ENCODE results near the gene ACKR2. TPM values are rescaled to one million over a fixed set of nuclear protein-coding genes. Genes with fewer than 3 reads are reported as not detected.
"Not testable (repeated sequence)": the region's sequence is repeated elsewhere in the genome, so short reads cannot be mapped to it uniquely, and the experiment has no call there.

Gene ACKR2
- total and polyA plus RNA-seq, 5 donors, result 1.2 to 2.4 (median 1.5) TPM

DNA sequence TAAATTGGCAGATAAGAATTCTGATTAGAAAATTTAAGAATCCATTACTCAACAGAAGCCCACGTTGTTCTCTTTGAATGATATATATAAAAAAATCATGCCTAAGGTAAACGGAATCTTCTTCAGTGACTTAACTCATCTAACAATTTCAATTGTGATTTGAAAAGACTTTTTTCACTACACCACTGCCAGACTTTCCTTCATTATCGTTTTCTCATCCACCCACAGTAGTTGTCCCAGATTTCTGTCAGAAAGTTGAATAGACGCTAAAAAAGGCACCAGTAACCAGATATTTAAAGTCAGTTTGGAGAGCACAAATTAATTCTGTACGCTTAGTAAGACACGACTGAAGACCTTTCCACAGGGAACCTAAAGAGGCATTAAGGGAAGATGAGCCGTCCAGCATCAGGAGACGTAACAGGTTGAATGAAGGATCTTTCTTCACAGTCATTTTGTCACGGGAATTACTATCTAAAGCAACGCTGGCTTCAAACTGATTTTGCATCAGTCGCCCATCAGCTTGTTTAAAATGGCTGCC, 6.3 kb upstream of the ACKR2 start:
- ATAC-seq, result no peak
- intact Hi-C loops (cut with DNase I), result no loop called here

DNA sequence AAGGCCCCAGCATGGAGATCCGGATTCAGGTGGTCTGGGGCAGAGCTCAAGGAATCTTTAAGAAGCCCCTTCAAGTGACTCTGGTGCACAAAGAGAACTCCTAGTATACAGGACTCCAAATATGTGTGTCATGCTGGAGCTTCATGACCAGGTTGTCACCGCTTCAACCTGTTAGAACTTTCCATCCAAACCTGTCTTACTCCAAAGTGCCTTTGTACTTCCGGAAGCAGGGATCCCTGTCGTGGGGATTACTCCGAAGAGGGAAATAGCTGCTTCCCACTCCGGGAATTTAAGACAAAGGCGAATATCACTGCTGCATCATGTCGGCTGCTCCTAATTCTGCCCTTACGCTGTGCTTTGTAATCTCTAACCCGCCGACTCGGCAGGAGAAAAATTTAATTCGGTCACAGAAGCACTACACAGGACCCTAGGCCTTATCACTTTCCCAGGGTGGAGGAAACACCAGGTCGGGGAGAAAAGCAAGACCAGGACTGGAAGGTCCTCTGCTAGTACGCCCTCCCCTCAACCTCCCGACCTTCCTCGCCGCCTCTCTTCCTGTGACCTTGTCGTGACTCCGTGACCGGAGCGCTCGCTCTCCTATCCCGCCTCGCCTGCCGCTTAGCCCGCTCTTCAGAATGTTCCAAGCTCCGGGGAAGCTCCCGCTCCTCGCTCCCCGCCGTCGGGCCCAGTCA, 5.7 kb upstream of the ACKR2 start:
- Histone ChIP-seq H3K9me3 (ENCODE audit: control insufficient read depth, low read length) (no peaks in the 10 kb centered on the region), H3K4me3 (ENCODE audit: low read length) (peak overlapping the region; percentile 74), H3K27ac (ENCODE audit: low read length) (peak overlapping the region; percentile 82), H3K27me3 (ENCODE audit: control insufficient read depth, insufficient read depth) (no peaks in the 10 kb centered on the region), H3K4me1 (ENCODE audit: control insufficient read depth, insufficient read depth, low read length) (peaks cover 5% of the 10 kb centered on the region)
- DNase-seq (peak; percentile 50 to 78 (median 69)), ATAC-seq (peak; percentile 64 to 73)
- under 1% methylated on average over 33 of the region's 33 CpGs for WGBS
- intact Hi-C loops (cut with DNase I), result no loop called here

More for the DNA sequence above, 6.3 kb upstream of the ACKR2 start:
- peak overlapping the region; percentile 82 for H3K27ac ChIP-seq (ENCODE audit: low read length)
- 42% methylated on average over 11 of the region's 11 CpGs for WGBS
- no peaks in the 10 kb centered on the region for H3K9me3 ChIP-seq (ENCODE audit: control insufficient read depth, low read length)
- peak overlapping the region; percentile 74 for H3K4me3 ChIP-seq (ENCODE audit: low read length)
- no peak for DNase-seq
- peaks cover 5% of the 10 kb centered on the region for H3K4me1 ChIP-seq (ENCODE audit: control insufficient read depth, insufficient read depth, low read length)
- no peaks in the 10 kb centered on the region for H3K27me3 ChIP-seq (ENCODE audit: control insufficient read depth, insufficient read depth)

DNA sequence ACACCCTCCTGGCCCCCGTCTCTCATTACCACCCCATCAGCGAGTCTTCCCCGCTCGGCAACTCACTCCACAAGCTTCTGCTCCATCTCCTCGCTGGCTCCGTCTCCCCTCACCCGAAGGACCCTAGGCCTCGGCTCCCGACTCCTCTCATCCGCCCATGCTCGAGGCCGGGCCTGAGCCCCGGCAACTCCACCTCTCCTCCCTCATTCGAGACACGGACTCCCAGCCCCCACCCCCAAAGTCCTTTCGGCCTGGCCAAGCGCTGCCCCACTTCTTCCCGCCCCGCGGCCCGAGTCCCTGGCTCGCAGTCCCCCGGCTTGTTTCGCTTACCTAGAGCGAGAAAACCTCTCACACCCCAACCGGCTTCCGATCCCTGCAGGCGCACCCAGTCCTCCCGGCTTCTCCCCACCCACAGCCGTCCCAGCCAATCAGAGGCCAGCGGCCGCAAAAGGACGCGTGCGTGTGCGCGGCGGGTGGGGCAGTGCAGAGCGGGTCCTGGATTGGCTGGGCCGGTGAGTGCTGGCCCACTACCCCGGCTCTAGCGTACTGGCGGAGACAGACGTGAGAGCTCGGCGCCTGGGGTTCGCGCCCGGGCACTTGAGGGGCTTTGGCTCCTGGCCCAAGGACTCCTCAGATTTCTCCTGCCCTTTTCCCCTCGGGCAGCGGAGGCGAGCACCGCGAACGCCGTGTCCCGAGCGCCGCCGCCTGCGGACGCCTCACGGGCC, 5.0 kb upstream of the ACKR2 start, which contains the start of gene HIGD1A:
TSS of gene HIGD1A (minus strand) at position 385 of the 725 bp plus-strand sequence. CDS start 10,237 bp downstream, outside the sequence.
- H3K4me1 ChIP-seq (ENCODE audit: control insufficient read depth, insufficient read depth, low read length), result peaks cover 5% of the 10 kb centered on the region
- no peaks in the 10 kb centered on the region for H3K9me3 ChIP-seq (ENCODE audit: control insufficient read depth, low read length)
- ATAC-seq, result peak; percentile 100
- H3K4me3 ChIP-seq (ENCODE audit: low read length), result peak within 1 kb of the TSS; percentile 74
- WGBS, result under 1% methylated on average over 63 of the region's 63 CpGs
- no peaks in the 10 kb centered on the region for H3K27me3 ChIP-seq (ENCODE audit: control insufficient read depth, insufficient read depth)
- intact Hi-C loops (cut with DNase I), result no loop called here
- peak; percentile 96 to 98 (median 98) for DNase-seq
- H3K27ac ChIP-seq (ENCODE audit: low read length), result peak within 1 kb of the TSS; percentile 84

DNA sequence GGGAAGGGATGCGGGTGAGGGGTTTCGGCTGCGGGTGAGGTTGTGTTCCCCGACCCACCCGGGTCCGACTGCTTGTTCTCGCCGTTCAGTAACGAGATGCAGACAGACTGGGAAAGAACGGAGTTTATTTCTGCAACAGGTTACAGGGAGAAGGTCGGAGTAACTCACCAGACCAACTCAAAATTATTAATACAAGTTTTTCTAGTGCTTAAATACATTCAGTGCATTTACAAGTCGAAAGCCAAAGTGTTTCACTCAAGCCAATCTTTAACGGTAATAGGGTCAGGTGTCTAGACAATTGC, 4.5 kb upstream of the ACKR2 start:
- peak overlapping the region; percentile 74 for H3K4me3 ChIP-seq (ENCODE audit: low read length)
- no peaks in the 10 kb centered on the region for H3K27me3 ChIP-seq (ENCODE audit: control insufficient read depth, insufficient read depth)
- ATAC-seq (no peak), DNase-seq (no peak)
- H3K4me1 ChIP-seq (ENCODE audit: control insufficient read depth, insufficient read depth, low read length), result peaks cover 5% of the 10 kb centered on the region
- under 1% methylated on average over 13 of the region's 13 CpGs for WGBS
- intact Hi-C loops (cut with DNase I), result no loop called here
- H3K9me3 ChIP-seq (ENCODE audit: control insufficient read depth, low read length), result no peaks in the 10 kb centered on the region
- H3K27ac ChIP-seq (ENCODE audit: low read length), result peak overlapping the region; percentile 84

DNA sequence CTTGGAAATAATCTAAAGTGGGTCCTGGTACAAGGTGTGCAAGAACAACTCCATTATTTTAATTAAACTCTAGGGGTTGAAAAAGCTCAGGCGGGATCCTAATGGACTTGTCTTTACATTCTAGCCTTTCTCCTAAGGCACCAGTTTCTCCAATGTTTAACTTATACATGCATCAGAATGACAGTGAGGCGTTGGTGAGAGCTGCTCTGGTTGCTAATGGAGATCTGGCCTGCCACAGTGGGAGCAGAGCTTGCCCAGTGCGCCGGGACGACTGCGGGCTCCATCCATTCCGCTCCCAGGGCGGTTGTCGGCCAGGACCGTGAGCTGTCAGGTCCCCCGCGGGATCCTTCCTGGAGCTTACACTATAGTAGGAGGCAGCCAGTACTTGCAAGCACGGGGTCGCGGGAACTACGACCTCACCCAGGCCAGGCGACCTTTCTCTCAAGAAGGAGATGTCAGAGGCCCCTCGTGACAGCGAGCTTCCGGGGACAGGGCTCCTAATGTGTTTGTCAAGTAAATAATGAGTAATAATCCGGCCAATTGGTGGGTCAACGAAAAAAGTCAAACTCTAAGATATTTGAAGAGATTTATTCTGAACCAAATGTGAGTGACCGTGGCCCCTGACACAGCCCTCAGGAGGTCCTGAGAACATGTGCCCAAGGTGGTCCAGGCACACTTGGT, 4.0 kb upstream of the ACKR2 start:
- peak; percentile 41 to 75 (median 59) for DNase-seq
- WGBS, result 34% methylated on average over 23 of the region's 23 CpGs
- no peaks in the 10 kb centered on the region for H3K27me3 ChIP-seq (ENCODE audit: control insufficient read depth, insufficient read depth)
- ATAC-seq, result peak; percentile 14 to 39
- peaks cover 5% of the 10 kb centered on the region for H3K4me1 ChIP-seq (ENCODE audit: control insufficient read depth, insufficient read depth, low read length)
- no peak overlapping the region for H3K27ac ChIP-seq (ENCODE audit: low read length)
- intact Hi-C loops (cut with DNase I), result no loop called here
- H3K9me3 ChIP-seq (ENCODE audit: control insufficient read depth, low read length), result no peaks in the 10 kb centered on the region
- H3K4me3 ChIP-seq (ENCODE audit: low read length), result peak overlapping the region; percentile 74

DNA sequence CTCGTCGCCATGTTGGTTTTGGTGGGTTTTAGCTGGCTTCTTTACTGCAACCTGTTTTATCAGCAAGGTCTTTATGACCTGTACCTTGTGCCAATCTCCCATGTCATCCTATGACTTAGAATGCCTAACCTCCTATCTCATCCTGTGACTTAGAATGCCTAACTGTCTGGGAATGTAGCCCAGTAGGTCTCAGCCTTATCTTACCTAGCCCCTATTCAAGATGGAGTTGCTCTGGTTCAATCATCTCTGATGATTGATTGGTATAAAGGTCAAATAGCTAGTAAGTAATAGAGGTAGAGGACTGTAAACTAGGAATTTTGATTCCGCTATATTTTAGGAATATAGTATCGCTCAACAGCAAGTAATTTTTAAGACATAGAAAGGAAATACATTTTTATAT, 1.3 kb upstream of the ACKR2 start:
- H3K27me3 ChIP-seq (ENCODE audit: control insufficient read depth, insufficient read depth), result no peaks in the 10 kb centered on the region
- H3K4me1 ChIP-seq (ENCODE audit: control insufficient read depth, insufficient read depth, low read length), result peaks cover 3% of the 10 kb centered on the region
- 72% methylated on average over 4 of the region's 4 CpGs for WGBS
- no peaks in the 10 kb centered on the region for H3K9me3 ChIP-seq (ENCODE audit: control insufficient read depth, low read length)
- no peak for ATAC-seq
- H3K4me3 ChIP-seq (ENCODE audit: low read length), result no peak overlapping the region
- intact Hi-C loops (cut with DNase I), result no loop called here
- H3K27ac ChIP-seq (ENCODE audit: low read length), result no peak overlapping the region
- DNase-seq, result no peak

DNA sequence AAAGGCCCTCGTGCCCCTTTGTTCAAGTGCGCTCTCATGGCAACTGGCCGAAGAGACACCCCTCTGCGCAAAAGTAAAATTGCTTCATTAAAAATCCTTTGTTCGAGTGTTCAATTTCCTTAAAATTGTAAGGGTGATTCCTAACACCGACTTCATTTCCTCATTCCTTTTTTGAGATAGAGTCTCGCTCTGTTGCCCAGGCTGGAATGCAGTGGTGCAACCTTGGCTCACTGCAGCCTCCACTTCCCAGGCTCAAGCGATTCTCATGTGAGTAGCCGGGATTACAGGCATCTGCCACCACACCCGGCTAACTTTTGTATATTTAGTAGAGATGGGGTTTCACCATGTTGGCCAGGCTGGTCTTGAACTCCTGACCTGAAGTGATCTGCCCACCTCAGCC, 1.5 kb downstream of the ACKR2 start:
- not testable (repeated sequence) for DNase-seq

DNA sequence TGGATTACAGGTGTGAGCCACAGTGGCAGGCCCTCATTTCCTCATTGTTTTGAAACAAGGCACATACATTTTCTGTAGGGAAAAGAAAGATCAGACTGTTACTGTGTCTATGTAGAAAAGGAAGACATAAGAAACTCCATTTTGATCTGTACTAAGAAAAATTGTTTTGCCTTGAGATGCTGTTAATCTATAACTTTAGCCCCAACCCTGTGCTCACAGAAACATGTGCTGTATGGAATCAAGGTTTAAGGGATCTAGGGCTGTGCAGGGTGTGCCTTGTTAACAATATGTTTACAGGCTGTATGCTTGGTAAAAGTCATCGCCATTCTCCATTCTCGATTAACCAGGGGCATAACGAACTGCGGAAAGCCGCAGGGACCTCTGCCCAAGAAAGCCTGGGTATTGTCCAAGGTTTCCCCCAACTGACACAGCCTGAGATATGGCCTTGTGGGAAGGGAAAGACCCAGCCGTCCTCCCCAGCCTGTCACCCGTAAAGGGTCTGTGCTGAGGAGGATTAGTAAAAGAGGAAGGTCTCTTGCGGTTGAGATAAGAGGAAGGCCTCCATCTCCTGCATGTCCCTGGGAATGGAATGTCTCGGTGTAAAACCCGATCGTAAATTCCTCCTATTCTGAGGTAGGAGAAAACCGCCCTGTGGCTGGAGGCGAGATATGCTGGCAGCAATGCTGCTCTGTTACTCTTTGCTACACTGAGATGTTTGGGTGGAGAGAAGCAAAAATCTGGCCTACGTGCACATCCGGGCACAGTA, 2.1 kb downstream of the ACKR2 start:
- ATAC-seq; intact Hi-C loops (cut with DNase I): not testable (repeated sequence)

More for the DNA sequence above, 1.5 kb downstream of the ACKR2 start:
- WGBS, result 88% methylated on average over 10 of the region's 10 CpGs
- intact Hi-C loops (cut with DNase I); H3K27me3 ChIP-seq (ENCODE audit: control insufficient read depth, insufficient read depth); H3K4me1 ChIP-seq (ENCODE audit: control insufficient read depth, insufficient read depth, low read length); H3K27ac ChIP-seq (ENCODE audit: low read length); H3K4me3 ChIP-seq (ENCODE audit: low read length); ATAC-seq; H3K9me3 ChIP-seq (ENCODE audit: control insufficient read depth, low read length): not testable (repeated sequence)

DNA sequence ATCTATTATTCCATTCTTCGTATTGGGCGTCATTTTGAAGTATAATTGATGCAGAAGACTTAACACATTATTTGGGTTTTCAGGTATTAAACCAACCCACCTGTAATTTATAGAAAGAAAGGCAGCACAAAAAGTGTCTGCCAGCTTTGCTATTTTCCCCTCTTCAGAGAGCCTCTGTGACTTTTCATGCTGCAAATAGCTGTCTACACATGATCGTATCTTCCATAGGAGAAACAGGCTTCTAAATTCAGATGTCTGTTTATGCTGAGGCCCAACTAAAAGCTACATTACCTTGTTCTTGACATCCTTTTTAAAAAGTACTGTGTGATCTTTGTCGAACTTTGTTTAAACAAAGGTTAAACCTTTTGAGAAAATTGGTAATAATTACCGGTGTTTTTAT, 5.0 kb downstream of the ACKR2 start:
- H3K9me3 ChIP-seq (ENCODE audit: control insufficient read depth, low read length), result no peaks in the 10 kb centered on the region
- no peak overlapping the region for H3K4me3 ChIP-seq (ENCODE audit: low read length)
- 89% methylated on average over 5 of the region's 5 CpGs for WGBS
- peaks cover 2% of the 10 kb centered on the region for H3K4me1 ChIP-seq (ENCODE audit: control insufficient read depth, insufficient read depth, low read length)
- H3K27me3 ChIP-seq (ENCODE audit: control insufficient read depth, insufficient read depth), result no peaks in the 10 kb centered on the region
- H3K27ac ChIP-seq (ENCODE audit: low read length), result no peak overlapping the region
- intact Hi-C loops (cut with DNase I), result no loop called here
- no peak for DNase-seq
- no peak for ATAC-seq

More for the DNA sequence above, 2.1 kb downstream of the ACKR2 start:
- H3K4me1 ChIP-seq (ENCODE audit: control insufficient read depth, insufficient read depth, low read length); H3K27ac ChIP-seq (ENCODE audit: low read length); H3K4me3 ChIP-seq (ENCODE audit: low read length); DNase-seq; H3K27me3 ChIP-seq (ENCODE audit: control insufficient read depth, insufficient read depth); H3K9me3 ChIP-seq (ENCODE audit: control insufficient read depth, low read length): not testable (repeated sequence)
- 53% methylated on average over 15 of the region's 15 CpGs for WGBS

DNA sequence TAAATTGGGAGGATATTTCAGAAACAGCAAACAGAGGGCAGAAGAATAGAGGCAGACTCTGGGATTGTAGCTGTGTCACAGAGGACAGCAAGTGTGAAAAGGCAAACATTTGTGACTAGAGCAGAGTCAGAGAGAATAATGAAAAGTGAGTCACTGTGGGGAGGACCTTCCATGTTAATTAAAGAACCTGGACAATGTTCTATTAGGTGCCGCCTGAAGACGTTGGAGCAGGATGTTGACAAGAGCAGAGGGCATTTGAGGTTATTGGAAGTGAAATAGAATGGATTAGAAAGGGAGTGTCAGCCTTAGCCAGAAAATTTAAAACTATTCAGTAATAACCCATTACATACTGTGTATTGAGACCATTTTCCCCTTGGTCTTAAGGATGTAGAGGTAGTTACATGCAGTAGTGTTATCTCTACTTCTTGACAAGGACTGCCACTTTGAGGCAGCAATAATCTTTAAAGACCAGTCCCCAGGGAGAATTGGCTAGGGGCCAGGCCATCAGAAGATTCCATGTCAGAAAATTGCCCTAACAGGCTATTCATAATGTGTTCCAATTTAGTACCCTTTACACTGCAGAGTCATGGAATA, 5.8 kb downstream of the ACKR2 start:
- ATAC-seq, result no peak

More for the DNA sequence above, 5.8 kb downstream of the ACKR2 start:
- Histone ChIP-seq H3K4me1 (ENCODE audit: control insufficient read depth, insufficient read depth, low read length) (peaks cover 2% of the 10 kb centered on the region), H3K9me3 (ENCODE audit: control insufficient read depth, low read length) (no peaks in the 10 kb centered on the region), H3K27me3 (ENCODE audit: control insufficient read depth, insufficient read depth) (no peaks in the 10 kb centered on the region), H3K27ac (ENCODE audit: low read length) (no peak overlapping the region), H3K4me3 (ENCODE audit: low read length) (no peak overlapping the region)
- 30% methylated on average over 2 of the region's 2 CpGs for WGBS
- no peak for DNase-seq
- intact Hi-C loops (cut with DNase I), result no loop called here

Data from right cardiac atrium (tissue), 5 donors.